GM12873 (cell line): ENCODE data around the gene TEN1.

Source experiments
- CTCF ChIP-seq: IDR thresholded peaks from 2 replicates; pipeline ENCODE4 v1.5.1; 2012; ENCODE audit warnings: low read depth, mild to moderate bottlenecking, moderate library complexity, low read length, control low read depth; ENCODE audit not compliant: insufficient read depth; ENCODE audit errors: missing control alignments

The TEN1 gene

DNA sequence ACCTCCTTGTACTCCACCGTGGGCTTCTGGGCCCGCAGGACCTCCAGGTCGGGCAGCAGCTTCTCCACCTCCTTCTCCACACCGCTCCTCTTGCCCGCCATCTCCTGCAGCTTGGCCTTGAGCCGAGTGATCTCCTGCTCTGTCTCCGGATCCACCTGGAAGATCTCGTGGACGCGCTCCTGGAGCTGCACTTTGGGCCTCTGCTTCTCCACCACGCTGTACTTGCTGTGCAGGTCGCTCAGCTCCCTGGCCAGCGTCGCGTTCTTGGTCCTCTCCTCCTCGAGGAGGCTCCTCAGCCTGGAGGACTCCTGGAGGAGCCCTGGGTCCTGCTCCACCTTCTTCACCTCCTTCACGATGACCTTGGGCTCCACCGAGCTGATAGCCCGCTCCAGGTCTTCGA is 30.4 kb downstream of the TEN1 start:
- no peak for TF ChIP-seq CTCF

GRCh38 chr17:76009969-76010661 is 31.1 kb downstream of the TEN1 start:
- TF ChIP-seq CTCF: no peak

DNA sequence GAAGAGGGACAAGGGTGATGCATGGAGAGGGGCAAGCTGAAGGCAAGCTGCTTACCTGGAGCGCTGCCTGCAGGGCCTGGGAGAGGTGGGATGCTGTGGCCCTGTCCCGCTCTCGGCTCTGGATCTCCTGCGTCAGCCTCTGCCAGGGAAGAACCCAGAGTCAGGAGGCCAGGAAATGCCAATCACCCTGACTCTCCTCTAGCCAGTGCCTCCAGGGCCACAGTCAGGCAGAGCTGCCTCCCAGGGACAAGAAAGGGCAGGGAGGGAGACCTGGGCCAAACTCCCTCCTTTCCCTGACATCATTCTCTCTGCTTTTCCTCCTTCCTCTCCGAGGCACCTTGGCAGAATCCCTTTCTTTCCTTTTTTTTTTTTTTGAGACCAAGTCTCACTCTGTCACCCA is 32.9 kb downstream of the TEN1 start:
- no peak for TF ChIP-seq CTCF

DNA sequence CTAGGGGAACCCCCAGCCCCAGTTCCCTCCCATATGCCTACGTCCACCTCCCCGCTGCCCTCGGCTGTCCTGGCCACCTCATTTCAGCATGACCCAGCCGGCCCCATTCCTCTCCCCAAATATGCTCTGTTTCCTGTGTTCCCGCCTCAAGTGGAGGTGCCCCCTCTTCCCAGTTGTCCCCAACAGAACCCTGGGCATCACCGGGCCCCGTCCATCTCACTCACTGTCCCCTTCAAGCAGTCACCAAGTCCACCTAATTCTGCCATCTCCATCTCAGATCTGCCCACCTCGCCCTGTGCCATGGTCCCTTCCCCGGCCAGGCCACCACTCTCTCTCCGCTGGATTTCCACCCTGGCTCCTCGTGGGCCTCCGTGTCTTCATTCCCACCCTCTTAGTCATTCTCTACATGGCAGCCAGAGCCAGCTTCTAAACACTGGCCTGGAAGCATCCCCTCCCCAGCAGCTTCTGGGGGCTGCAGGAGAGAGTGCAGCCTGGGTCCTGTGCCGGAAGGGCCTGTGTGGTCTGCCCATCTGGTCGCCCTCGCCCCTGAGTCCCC is 34.4 kb downstream of the TEN1 start:
- no peak for TF ChIP-seq CTCF

DNA sequence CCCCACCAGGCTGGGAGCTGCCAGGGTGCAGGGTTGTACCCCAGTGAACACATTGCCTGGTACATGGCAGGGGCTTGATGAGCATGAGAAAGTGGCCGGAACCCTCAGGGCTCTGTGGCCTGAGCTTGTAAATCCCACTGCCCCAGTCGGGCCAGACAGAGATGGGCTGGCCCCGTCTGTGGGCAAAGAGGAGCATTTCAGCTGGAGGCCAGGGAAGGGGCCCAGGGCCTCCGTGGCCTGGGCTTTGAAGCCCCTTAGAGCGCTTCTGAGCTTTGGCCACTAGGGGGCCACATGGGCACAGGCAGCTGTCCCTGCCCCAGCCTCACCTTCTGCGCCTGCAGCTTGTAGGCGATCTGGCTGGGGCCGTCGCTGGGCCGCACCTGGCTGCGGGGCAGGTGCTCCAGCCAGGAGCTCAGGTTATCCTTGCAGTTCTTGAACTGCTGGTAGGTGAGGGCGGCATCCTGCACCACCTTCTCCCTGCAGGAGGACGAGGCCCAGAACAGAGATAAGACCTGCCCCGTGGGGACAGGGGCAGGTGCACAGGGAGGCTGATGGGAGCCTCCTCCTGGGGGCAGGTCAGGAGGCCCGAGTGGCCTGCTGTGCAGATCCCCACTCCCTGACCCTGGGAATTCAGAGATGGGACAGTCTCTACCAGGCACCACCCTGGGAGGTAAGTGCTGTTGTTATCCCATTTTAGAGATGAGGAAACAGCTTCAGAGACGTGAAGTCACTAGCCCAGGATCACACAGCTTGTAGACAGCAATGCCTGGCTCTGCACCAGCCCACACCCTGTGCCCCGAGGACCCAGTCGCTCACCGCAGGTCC is 35.3 kb downstream of the TEN1 start:
- peak; percentile 100 for TF ChIP-seq CTCF

DNA sequence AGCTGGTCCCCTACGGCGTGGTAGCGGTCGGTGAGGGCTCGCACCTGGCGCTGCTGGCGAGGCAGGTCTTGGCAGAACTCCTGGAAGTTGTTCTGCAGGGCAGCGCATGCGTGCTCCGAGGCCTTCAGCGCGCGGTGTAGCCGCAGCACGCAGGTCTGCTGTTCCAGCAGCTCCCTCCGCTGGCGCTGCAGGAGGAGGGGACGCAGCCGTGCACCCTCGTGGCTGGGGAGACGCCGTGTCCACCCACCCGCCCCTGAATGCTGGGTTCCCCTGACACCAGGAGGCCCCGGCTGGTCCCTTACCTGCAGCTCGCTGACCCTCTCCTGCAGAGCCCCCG is 35.9 kb downstream of the TEN1 start:
- TF ChIP-seq CTCF: no peak
